Measurements from ENCODE around the gene DEDD2.
A peak's percentile ranks its signal among the peaks of the same experiment; 100 is the strongest.
"Not testable (repeated sequence)": the region's sequence is repeated elsewhere in the genome, so short reads cannot be mapped to it uniquely, and the experiment has no call there.

DEDD2 gene, protein sequence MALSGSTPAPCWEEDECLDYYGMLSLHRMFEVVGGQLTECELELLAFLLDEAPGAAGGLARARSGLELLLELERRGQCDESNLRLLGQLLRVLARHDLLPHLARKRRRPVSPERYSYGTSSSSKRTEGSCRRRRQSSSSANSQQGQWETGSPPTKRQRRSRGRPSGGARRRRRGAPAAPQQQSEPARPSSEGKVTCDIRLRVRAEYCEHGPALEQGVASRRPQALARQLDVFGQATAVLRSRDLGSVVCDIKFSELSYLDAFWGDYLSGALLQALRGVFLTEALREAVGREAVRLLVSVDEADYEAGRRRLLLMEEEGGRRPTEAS

DNA sequence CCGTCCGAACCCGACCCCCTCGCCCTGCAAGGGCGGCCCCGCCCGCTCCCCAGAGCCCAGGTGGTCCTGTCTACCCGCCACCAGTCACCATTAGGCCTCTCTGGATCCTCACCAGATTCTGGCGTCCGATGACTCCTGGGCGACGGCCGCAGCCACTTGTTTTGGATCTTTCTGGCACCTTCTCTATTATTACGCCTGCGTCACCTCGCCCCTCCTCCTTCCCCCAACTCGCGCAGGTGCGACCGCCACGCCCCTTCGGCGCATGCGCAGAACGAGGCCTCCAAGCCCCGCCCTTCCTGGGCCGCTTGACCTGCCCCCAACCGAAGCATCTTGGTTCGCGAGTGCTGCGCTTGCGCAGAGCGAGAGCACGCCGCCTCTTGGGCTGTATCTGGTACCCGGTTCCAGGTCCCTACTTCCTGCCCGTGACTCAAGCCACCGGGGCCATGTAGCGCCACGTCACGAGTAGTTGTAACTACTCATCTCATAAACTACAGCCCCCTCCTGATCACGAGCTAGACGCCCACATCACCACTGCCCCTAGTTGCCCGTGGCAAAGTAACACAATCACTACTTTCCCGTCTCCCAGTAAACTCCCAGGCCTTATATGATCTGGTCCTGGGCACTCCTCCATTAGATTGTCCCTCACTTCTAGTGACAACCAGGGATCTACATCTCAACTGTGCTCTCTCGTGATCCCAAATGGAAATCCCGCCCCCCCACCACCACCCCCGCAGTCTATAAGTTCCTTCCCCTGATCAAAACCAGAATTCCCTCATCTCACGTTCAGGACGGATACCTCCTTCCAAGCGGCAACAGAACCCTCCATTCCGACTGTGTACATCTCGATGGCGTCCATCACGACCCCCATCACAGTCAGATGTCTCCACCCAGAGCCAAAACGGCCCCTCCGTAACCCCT lies at the start of gene DEDD2:
Gene DEDD2 (minus strand): TSS at position 158 of the 918 bp plus-strand sequence. CDS start 670 bp downstream, outside the sequence.
- DNase-seq, result peak; percentile 77

DNA sequence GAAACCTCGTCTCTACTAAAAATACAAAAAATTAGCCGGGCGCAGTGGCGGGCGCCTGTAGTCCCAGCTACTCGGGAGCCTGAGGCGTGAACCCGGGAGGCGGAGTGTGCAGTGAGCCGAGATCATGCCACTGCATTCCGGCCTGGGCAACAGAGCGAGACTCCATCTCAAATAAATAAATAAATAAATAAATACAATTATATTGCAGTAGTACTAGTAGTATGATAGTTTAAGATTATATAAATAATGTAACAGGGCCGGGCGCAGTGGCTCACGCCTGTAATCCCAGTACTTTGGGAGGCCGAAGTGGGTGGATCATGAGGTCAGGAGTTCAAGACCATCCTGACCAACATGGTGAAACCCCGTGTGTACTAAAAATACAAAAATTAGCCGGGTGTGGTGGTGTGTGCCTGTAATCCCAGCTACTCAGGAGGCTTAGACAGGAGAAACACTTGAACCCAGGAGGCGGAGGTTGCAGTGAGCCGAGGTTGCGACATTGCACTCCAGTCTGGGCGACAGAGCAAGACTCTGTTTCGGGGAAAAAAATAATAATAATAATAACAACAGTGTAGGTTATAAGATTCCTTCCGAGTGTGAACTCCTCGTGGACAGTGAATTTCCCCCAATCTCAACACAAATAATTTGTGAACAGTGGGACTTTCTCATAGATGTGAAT lies 49.6 kb upstream of the DEDD2 start:
- DNase-seq, result not testable (repeated sequence)

DNA sequence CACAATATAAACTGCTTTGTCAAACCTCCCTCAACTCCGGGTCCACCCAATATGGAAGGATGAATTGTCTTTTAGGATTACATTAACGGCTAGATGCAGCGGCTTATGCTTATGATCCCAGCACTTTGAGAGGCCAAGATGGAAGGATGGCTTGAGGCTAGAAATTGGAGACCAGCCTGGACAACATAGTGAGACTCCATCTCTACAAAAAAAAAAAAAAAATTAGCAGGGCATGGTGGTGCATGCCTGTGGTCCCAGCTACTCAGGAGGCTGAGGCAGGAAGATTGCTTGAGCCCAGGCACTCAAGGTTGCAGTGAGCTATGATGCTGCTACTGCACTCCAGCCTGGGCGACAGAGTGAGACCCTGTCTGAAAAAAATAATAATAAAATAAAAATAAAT lies 48.6 kb upstream of the DEDD2 start:
- not testable (repeated sequence) for DNase-seq

- DNase-seq, result no peak
These were observed 44.3 kb upstream of the DEDD2 start for GRCh38 chr19:42261763-42262162.

DNA sequence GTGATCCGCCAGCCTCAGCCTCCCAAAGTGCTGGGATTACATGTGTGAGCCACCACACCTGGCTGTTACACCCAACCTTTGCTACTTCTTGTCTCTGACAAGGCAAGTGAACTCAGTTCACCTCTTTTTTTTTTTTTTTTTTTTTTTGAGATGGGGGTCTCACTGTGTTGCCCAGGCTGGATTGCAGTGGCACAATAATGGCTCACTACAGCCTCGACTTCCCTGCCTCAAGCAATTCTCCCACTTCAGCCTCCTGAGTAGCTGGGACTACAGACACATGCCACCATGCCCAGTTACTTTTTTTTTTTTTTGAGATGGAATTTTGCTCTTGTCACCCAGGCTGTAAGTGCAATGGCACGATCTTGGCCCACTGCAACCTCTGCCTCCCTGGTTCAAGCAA lies 40.4 kb upstream of the DEDD2 start:
- DNase-seq, result not testable (repeated sequence)

GRCh38 chr19:42255766-42256745 lies 38.6 kb upstream of the DEDD2 start:
- DNase-seq, result no peak

GRCh38 chr19:42254850-42255765 lies 37.6 kb upstream of the DEDD2 start, which contains the start of gene ERF:
TSS of gene ERF (minus strand) at chr19:42255128. CDS start at chr19:42254999, 129 bp downstream.
- peak; percentile 70 for DNase-seq

GRCh38 chr19:42254089-42254849 lies 36.8 kb upstream of the DEDD2 start:
- no peak for DNase-seq

DNA sequence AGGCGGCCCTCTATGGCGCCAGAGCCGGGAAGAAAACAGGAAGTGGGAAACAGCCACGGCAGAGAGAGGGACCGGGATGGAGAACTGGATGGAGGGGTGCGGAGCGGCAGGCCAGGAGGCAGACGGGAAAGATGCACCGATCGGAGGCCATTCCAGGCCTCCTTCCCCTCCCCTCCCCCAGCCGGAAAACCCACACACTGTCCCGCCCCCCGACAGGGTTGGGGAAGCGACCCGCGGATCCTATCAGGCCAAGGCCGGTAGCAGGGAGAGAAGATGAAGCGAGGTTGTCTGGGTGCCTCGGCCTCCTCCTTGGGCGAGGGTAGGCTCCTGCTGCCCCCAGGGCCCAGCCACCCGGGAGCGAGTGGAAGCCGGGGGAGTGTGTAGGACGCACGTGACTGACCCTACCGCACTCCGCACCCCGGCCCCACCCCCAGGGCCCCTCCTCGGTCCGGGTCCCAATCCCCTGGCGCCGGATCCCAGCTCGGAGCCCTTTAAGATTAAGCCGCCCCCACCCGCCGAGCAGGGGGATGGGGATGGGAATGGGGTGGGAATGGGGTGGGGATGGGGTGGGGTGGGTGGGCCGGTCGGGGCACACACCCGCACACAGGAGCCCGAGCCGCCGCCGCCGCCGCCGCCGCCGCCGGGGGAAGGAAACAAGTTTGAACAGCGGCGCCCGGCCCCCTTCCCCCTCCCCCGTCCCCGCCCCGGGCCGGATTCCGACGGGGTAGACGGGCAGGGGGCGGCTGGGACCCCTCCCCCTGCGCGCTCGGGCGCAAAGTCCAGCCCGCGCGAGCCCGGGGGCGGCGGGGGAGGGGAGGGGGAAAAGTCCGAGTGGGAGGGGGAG lies 36.0 kb upstream of the DEDD2 start:
- DNase-seq, result no peak

GRCh38 chr19:42252365-42253244 lies 35.1 kb upstream of the DEDD2 start:
- DNase-seq, result no peak

GRCh38 chr19:42251572-42252358 lies 34.3 kb upstream of the DEDD2 start:
- DNase-seq, result no peak

DNA sequence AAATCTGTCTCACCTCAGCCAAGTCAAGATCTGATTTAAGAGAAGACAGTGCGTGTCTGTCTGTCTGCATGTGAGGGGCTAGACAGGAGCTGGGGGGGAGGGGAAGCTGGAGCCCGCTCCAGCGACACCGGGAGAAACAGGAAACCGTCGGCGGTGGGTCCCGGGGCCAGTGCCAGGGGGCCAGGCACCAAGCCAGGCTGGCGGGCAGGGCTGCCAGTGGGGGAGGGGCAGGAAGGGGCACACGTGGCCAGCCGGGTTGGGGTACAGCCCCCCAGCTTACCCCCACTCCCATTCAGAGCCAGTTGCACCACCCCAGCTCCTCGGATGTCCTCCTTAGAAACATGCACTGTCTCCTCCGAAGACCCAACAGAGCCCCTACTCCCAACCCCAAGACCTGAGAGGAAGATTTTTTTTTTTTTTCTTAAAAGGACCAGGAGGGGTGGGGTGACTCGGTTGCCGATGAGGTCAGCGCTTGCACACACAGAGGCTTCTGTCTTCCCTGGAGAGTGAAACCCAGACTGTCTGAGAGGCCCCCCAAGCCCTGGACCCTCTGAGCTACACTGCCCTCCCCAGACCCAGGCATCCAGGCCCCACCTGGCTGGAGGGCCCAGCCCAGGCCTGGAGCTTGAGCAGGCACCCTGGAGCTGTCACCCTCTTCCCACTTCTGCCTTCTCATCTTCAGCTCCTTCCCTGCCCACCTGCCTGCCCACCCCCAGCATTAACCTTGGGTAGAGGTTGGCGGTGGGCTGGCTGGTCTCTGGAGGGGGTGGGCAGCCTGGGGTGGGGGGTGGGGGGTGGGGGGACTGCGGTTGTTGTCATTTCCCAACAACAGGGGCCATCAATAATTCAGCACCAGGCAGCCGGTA lies 33.4 kb upstream of the DEDD2 start:
- DNase-seq, result no peak

- no peak for DNase-seq
These were observed 32.7 kb upstream of the DEDD2 start for GRCh38 chr19:42250183-42250665.

- DNase-seq, result no peak
These were observed 32.3 kb upstream of the DEDD2 start for GRCh38 chr19:42249769-42250168.

- no peak for DNase-seq
These were observed 31.8 kb upstream of the DEDD2 start for GRCh38 chr19:42249149-42249750.

Data from NCI-H1048 (cell line).